IPS DF 6.9 (cell line): ENCODE measurements around the gene NPTN.
"Not testable (repeated sequence)": the region's sequence is repeated elsewhere in the genome, so short reads cannot be mapped to it uniquely, and the experiment has no call there.

Source experiments
- DNase-seq: peaks from one replicate; pipeline ENCODE4 v3.0.0-alpha.2; 2013; ENCODE audit warnings: low read depth, low spot score
- H3K27ac ChIP-seq: one replicate; pipeline ENCODE4 v1.5.1; 2013; ENCODE audit warnings: low read length, control low read depth
- H3K27me3 ChIP-seq: 2 replicates; pipeline ENCODE4 v1.6.1; 2013; ENCODE audit warnings: mild to moderate bottlenecking, low read length; ENCODE audit not compliant: control insufficient read depth, insufficient read depth
- H3K36me3 ChIP-seq: 2 replicates; pipeline ENCODE4 v1.6.1; 2013; ENCODE audit warnings: low read length; ENCODE audit not compliant: control insufficient read depth, insufficient read depth
- H3K4me1 ChIP-seq: 2 replicates; pipeline ENCODE4 v1.6.1; 2013; ENCODE audit warnings: low read length; ENCODE audit not compliant: control insufficient read depth, insufficient read depth
- H3K4me3 ChIP-seq: 2 replicates; pipeline ENCODE4 v1.5.1; 2013; ENCODE audit warnings: mild to moderate bottlenecking, low read length
- H3K9me3 ChIP-seq: 2 replicates; pipeline ENCODE4 v1.6.1; 2013; ENCODE audit warnings: low read length, inconsistent platforms; ENCODE audit not compliant: control insufficient read depth, insufficient read depth
- WGBS: extraction: QIAGEN DNeasy Blood & Tissue Kit; methylation state at CpG from one replicate; pipeline ENCODE4 v1.1.7; 2013; ENCODE audit warnings: mixed read lengths, missing lambda C conversion rate; ENCODE audit not compliant: insufficient read length, insufficient coverage; 5-methylcytosine and 5-hydroxymethylcytosine counted together

The NPTN gene

DNA sequence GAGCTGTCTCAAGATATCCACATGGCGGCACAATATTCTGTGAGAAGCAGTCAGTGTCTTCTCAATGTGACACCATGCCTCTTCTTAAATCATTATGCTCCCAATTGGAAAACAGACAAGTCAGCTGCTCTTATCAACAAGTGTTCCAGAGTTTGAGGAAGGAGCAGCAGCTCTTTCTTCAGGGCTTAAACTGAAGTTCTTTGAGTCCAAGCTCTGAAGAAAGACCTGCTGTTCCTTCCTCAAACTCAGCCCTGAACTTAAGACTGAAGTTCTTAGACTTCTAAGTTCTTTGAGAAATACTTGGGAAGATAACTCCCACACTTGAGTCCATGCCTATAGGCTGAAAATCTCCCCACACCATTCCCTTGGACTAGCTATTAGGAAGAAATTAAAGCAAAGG is 43.4 kb downstream of the NPTN start:
- Histone ChIP-seq H3K9me3 (no peaks in the 10 kb centered on the region), H3K27me3 (no peaks in the 10 kb centered on the region), H3K4me3 (no peak overlapping the region), H3K27ac (no peak overlapping the region), H3K36me3 (peaks cover 2% of the 10 kb centered on the region; the same call in 1 of the 2 replicates), H3K4me1 (no peaks in the 10 kb centered on the region)
- WGBS: no CpG with 5 or more reads among the region's 1 CpG
- DNase-seq: no peak

DNA sequence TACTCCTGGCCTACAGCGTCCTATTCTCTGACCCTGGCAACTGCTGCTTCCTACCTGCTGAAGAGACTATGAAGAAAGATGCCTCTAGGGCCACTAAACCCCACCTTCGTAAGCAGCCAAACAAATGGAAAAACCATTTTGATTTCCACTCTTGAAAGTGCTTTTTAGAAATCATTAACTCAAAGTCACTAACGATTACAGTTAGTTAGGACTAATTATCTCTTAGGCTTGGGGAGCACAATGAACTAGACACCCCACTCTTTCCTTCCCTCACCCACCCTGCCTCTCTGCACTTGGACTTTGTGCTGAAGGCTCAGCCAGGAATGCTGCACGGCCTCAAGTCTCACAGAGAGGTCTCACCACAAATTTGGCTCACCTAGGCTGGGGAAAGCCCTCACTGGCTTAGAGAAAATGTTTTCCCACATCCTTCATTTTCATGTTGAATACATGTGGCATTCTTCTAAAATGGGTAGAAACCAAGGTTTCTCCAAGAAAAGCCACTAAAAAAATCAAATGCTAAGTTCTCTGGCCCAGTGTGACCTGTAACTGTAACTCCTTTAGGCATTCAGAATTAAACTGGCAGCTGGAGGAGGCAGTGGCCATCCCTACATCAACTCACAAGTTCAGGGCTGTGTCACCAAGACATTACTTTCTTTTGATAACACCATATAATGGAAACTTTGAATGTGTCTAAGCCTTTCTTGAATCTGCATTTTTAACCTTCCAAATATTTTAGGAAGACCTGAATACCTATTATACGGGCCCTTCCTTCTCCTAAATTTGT is 47.1 kb downstream of the NPTN start:
- no peak for DNase-seq
- H3K27me3 ChIP-seq: no peaks in the 10 kb centered on the region
- no peak overlapping the region for H3K4me3 ChIP-seq
- H3K27ac ChIP-seq: no peak overlapping the region
- H3K9me3 ChIP-seq: no peaks in the 10 kb centered on the region
- no peaks in the 10 kb centered on the region for H3K4me1 ChIP-seq
- WGBS: no CpG with 5 or more reads among the region's 5 CpGs
- peaks cover 2% of the 10 kb centered on the region; the same call in 1 of the 2 replicates for H3K36me3 ChIP-seq

DNA sequence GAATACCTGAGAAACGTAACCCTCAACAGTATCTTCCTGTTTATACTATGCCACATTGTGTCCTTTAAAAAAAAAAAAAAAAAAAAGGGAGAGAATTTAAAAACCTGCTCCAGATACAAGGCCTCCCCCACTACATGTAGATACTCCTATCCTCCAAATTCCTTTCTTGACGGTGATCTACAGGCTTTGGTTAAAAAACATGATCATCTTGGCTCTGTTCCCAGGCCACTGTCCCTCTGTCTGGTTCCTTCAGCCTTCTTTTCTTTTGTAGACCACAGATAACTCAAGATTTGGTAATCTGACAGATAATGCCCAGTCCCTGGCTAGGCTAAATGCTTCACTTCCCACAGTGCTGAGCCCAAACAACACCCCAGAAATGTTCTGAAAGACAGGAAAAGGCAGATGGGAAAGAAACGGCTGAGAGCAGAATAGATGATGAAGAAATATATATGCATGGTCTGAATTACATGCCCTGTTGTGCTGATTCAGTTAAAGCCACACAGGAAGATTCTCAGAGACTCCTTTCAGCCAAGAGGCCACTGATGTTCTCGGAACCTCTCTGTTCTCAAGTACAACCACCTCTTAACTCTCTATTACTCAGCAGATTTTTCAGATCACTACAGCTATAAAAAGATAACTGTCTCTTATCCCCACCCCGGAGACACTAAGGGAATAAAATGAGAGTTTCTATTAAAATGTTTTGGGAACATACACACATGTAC is 48.3 kb downstream of the NPTN start:
- H3K4me3 ChIP-seq: no peak overlapping the region
- WGBS: no CpG with 5 or more reads among the region's 5 CpGs
- no peak for DNase-seq
- no peak overlapping the region for H3K27ac ChIP-seq
- no peaks in the 10 kb centered on the region for H3K27me3 ChIP-seq
- H3K36me3 ChIP-seq: peaks cover 2% of the 10 kb centered on the region; the same call in 1 of the 2 replicates
- H3K4me1 ChIP-seq: no peaks in the 10 kb centered on the region
- no peaks in the 10 kb centered on the region for H3K9me3 ChIP-seq

DNA sequence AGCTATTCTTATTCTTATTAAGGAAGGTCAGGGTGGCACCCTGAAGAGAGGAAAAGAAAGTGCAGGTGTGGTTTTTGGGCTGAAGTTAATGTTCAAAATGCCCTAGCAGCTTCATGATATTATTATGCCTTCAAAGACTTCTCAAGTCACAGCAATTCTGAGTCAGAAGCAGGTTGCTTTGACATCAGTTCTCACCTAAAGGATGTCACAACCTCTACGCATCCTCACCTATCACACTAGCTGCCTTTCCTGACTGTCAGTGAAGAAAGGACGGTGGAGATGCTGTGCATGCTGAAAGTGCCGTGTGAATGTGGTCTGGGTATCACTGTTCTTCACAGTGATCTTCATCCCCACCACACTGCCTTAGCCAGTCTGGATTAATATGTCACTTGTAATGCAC is 49.6 kb downstream of the NPTN start:
- Histone ChIP-seq H3K27me3 (no peaks in the 10 kb centered on the region), H3K4me3 (no peak overlapping the region), H3K27ac (no peak overlapping the region), H3K36me3 (peaks cover 2% of the 10 kb centered on the region; the same call in 1 of the 2 replicates), H3K4me1 (no peaks in the 10 kb centered on the region), H3K9me3 (no peaks in the 10 kb centered on the region)
- no CpG with 5 or more reads among the region's 3 CpGs for WGBS
- no peak for DNase-seq

DNA sequence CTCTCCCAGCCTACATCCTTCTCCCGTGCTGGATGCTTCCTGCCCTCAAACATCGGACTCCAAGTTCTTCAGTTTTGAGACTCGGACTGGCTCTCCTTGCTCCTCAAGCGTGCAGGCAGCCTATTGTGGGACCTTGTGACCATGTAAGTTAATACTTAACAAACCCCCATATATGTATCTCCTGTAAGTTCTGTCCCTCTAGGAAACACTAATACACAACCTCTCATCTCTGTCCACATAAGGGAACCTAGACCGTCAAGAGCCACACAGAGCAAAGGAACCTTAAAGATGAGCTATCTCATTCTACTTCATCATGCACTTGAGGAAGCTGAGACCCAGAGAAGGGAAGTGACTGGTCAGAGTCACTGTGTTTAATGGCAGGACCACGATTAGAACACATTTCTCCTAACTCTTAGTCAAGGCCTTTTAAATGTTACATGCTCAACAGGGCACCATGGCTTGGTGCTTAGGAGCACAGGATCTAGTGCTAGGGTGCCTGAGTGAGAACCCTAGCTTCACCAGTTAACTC is 50.3 kb downstream of the NPTN start:
- Histone ChIP-seq H3K4me1 (no peaks in the 10 kb centered on the region), H3K27me3 (no peaks in the 10 kb centered on the region), H3K9me3 (no peaks in the 10 kb centered on the region), H3K4me3 (no peak overlapping the region), H3K27ac (no peak overlapping the region), H3K36me3 (peaks cover 2% of the 10 kb centered on the region; the same call in 1 of the 2 replicates)
- DNase-seq: no peak
- WGBS: no CpG with 5 or more reads among the region's 6 CpGs

DNA sequence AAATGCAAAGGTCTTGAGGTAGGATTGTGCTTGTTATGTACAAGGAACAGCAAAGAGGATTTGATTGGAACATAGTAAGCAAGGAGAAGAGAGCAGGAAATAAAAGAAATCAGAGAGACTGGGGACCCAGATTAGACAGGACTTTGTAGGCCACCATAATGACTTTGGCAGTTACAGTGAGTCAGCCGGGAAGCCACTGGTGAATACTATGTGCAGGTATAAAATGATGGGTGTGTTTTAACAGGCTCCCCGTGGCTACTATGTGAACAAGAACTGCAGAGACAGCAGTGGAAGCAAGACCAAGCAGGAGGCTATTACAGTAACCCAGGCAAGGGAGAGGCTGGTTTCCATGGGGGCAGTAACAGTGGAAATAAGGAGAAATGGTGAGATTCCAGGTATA is 55.2 kb downstream of the NPTN start:
- no peak overlapping the region for H3K4me3 ChIP-seq
- no peak overlapping the region for H3K27ac ChIP-seq
- no CpG with 5 or more reads among the region's 2 CpGs for WGBS
- H3K4me1 ChIP-seq: no peaks in the 10 kb centered on the region
- H3K36me3 ChIP-seq: peaks cover 6% of the 10 kb centered on the region; the same call in 1 of the 2 replicates
- H3K9me3 ChIP-seq: no peaks in the 10 kb centered on the region
- no peaks in the 10 kb centered on the region for H3K27me3 ChIP-seq
- DNase-seq: no peak

DNA sequence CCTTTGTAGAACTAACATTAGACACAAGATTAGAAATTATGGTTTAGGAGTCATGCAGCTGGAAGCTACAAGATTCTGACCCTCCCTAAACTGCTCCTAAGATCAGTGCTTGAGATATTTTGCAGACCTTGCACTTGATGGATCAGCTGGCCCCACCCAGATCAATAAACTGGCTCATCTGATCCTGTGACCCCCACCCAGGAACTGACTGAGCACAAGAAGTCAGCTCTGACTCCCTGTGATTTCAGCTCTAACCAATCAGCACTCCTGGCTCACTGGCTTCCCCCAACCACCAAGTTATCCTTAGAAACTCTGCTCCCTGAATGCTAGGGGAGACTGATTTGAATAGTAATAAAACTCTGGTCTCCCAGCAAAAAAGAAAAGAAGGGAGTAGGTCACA is 55.6 kb downstream of the NPTN start:
- not testable (repeated sequence) for H3K27ac ChIP-seq, H3K27me3 ChIP-seq, H3K36me3 ChIP-seq, H3K4me3 ChIP-seq, H3K4me1 ChIP-seq, H3K9me3 ChIP-seq, DNase-seq

DNA sequence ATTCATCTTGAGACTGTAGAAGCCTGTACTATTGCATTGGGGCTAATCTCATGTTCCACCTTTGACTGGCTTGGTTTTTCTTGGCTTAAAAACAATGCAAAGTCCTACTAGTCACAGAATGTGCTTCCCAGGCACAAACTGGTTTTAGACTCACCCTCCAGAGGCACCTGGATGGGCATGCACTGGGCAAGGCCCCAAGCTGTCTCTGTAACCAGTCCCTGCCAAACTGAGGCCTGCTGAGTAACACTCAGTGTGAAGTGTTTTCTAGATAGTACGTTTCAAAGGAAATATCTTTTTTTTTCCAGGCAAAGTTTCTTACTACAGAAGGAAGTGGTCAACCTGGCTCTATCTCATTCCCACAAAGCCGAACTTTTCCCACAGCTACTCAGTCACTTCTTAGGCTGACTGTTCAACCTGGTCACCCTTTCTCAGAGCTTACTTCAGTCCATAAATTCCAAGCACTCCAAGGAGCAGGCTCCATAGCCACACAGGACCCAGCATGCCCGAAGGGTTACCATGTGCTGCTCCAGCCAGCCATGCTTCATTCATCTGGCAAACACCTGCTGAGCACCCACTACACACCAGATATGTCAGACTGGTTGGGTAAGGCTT is 57.4 kb downstream of the NPTN start:
- peaks cover 6% of the 10 kb centered on the region; the same call in 1 of the 2 replicates for H3K36me3 ChIP-seq

DNA sequence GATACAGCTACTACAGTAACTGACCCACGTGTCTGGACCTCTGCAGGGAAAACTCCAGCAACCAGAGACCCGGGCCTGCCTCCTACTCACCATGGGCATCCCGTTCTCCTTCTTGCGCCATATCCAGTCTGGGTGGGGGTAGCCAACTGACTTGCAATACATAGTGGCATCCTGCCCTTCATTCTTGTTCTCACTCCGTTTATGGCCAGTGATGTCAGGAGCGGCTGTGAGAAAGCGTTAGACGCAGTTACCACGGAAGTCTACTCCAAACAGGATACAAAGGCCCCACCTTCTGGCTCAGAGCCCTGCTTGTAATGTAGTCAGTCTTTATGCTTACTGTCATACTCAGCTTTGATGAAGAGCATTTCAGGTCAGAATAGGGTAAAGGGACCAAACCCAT is 59.6 kb downstream of the NPTN start:
- Histone ChIP-seq H3K36me3 (peaks cover 18% of the 10 kb centered on the region), H3K27ac (no peak overlapping the region), H3K4me3 (no peak overlapping the region), H3K9me3 (no peaks in the 10 kb centered on the region), H3K27me3 (no peaks in the 10 kb centered on the region), H3K4me1 (no peaks in the 10 kb centered on the region)
- no peak for DNase-seq
- WGBS: no CpG with 5 or more reads among the region's 9 CpGs

More for the DNA sequence above, 57.4 kb downstream of the NPTN start:
- Histone ChIP-seq H3K4me3 (no peak overlapping the region), H3K27ac (no peak overlapping the region), H3K4me1 (no peaks in the 10 kb centered on the region), H3K27me3 (no peaks in the 10 kb centered on the region), H3K9me3 (no peaks in the 10 kb centered on the region)
- no peak for DNase-seq
- WGBS: no CpG with 5 or more reads among the region's 3 CpGs

DNA sequence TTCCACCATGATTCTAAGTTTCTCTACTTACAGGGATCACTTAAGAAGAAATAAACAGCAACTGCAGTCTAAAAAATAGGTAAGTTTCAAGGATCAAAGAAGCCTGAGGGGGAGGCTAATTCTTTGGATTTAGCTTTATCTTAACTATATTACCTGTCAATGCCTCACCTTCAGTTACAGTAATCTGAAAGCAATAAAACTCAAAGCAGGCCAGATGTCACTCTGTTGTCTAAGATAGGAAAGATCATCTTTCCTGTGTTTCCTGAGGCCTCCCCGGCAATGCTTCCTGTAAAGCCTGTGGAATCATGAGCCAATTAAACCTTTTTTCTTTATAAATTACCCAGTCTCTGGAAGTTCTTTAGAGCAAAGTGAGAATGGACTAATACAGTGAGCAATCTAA is 60.2 kb downstream of the NPTN start:
- Histone ChIP-seq H3K4me3 (no peak overlapping the region), H3K4me1 (no peaks in the 10 kb centered on the region), H3K27ac (no peak overlapping the region), H3K27me3 (no peaks in the 10 kb centered on the region), H3K9me3 (no peaks in the 10 kb centered on the region), H3K36me3 (peaks cover 18% of the 10 kb centered on the region)
- no peak for DNase-seq
- no CpG with 5 or more reads among the region's 1 CpG for WGBS
